WTC11 (cell line): ENCODE data around the gene ZNF664. TPM values are rescaled to one million over a fixed set of nuclear protein-coding genes. Genes with fewer than 3 reads are reported as not detected.

Experiments used
- ATAC-seq: fragments of 200-7000 bp; cut with Tn5 transposase; 2 replicates; pipeline ENCODE4 v1.10.0; 2021; ENCODE audit warnings: mild to moderate bottlenecking, moderate library complexity
- CTCF ChIA-PET: fragments of 300-600 bp; sonication (Branson Sonifier 250); formaldehyde crosslinking; loops from one replicate; lab custom pipeline; 2021; ENCODE audit warnings: antibody characterized with exemption; lab: Charles Lee
- POLR2A ChIA-PET: fragments of 350-600 bp; sonication (Branson Sonifier 250); formaldehyde crosslinking; loops from one replicate; lab custom pipeline; 2021; ENCODE audit warnings: antibody characterized with exemption; lab: Charles Lee
- DNase-seq: peaks from one replicate; pipeline ENCODE4 v3.0.0; 2021; ENCODE audit warnings: low spot score
- H3K27ac Mint-ChIP-seq: 2 replicates; pipeline ENCODE4 v1.8.0; 2021; ENCODE audit warnings: mixed read lengths
- H3K27me3 Mint-ChIP-seq: 2 replicates; pipeline ENCODE4 v1.8.0; 2021; ENCODE audit warnings: low read depth, mild to moderate bottlenecking, moderate library complexity, mixed read lengths
- H3K36me3 Mint-ChIP-seq: 2 replicates; pipeline ENCODE4 v1.8.0; 2021; ENCODE audit warnings: mixed read lengths
- H3K4me1 Mint-ChIP-seq: 2 replicates; pipeline ENCODE4 v1.8.0; 2022; ENCODE audit warnings: mixed read lengths
- H3K4me3 Mint-ChIP-seq: 2 replicates; pipeline ENCODE4 v1.8.0; 2021; ENCODE audit warnings: mild to moderate bottlenecking, moderate library complexity, mixed read lengths
- H3K9me3 Mint-ChIP-seq: 2 replicates; pipeline ENCODE4 v1.8.0; 2021; ENCODE audit warnings: mixed read lengths
- E2F5 ChIP-seq: sonication (generic); formaldehyde crosslinking; IDR thresholded peaks from 2 replicates; pipeline ENCODE4 v1.8.1; 2022; ENCODE audit warnings: mild to moderate bottlenecking, moderate library complexity, missing genetic modification reagents
- ELF4 ChIP-seq: sonication (generic); formaldehyde crosslinking; IDR thresholded peaks from 2 replicates; pipeline ENCODE4 v1.8.1; 2022; ENCODE audit warnings: low read depth, mild to moderate bottlenecking, moderate library complexity, missing genetic modification reagents
- EMX1 ChIP-seq: fragments of 250-450 bp; sonication (Bioruptor Pico); IDR thresholded peaks from 2 replicates; pipeline ENCODE4 v1.8.0; 2021; ENCODE audit warnings: mild to moderate bottlenecking
- MYBL2 ChIP-seq: sonication (generic); formaldehyde crosslinking; IDR thresholded peaks from 2 replicates; pipeline ENCODE4 v1.8.1; 2023; ENCODE audit warnings: mild to moderate bottlenecking, moderate library complexity, missing genetic modification reagents
- SMAD3 ChIP-seq: sonication (generic); formaldehyde crosslinking; IDR thresholded peaks from 2 replicates; pipeline ENCODE4 v1.8.0; 2022; ENCODE audit warnings: missing genetic modification reagents, mild to moderate bottlenecking, borderline replicate concordance
- STAT6 ChIP-seq: sonication (generic); formaldehyde crosslinking; conservative IDR thresholded peaks from 2 replicates; pipeline ENCODE4 v1.8.1; 2023; ENCODE audit warnings: mild to moderate bottlenecking, low read depth, missing genetic modification reagents, moderate library complexity
- ZNF532 ChIP-seq: fragments of 250-450 bp; sonication (Bioruptor Pico); IDR thresholded peaks from 2 replicates; pipeline ENCODE4 v1.9.0; 2021; ENCODE audit warnings: mild to moderate bottlenecking, borderline replicate concordance
- total RNA-seq: library from RNA; stranded (reverse); gene quantifications from 3 replicates; pipeline ENCODE4 v1.2.3, GENCODE V29; 2021
- TF ChIP-seq, protein P1 (sequence below): fragments of 250-450 bp; sonication (Bioruptor Pico); conservative IDR thresholded peaks from 2 replicates; pipeline ENCODE4 v1.9.0; 2021; ENCODE audit warnings: mild to moderate bottlenecking
- TF ChIP-seq, protein P2 (sequence below): sonication (generic); formaldehyde crosslinking; IDR thresholded peaks from 2 replicates; pipeline ENCODE4 v1.8.0; 2023; ENCODE audit warnings: missing genetic modification reagents, mild to moderate bottlenecking, borderline replicate concordance
- TF ChIP-seq, protein P3 (sequence below): sonication (generic); formaldehyde crosslinking; IDR thresholded peaks from 2 replicates; pipeline ENCODE4 v1.8.0; 2022; ENCODE audit warnings: mild to moderate bottlenecking, missing genetic modification reagents
- TF ChIP-seq, protein P4 (sequence below): sonication (generic); formaldehyde crosslinking; IDR thresholded peaks from 2 replicates; pipeline ENCODE4 v1.8.1; 2023; ENCODE audit warnings: mild to moderate bottlenecking, missing genetic modification reagents, moderate library complexity

The ZNF664 gene
- total RNA-seq, 1 experiment from 2014 or later: 61.7 TPM

DNA sequence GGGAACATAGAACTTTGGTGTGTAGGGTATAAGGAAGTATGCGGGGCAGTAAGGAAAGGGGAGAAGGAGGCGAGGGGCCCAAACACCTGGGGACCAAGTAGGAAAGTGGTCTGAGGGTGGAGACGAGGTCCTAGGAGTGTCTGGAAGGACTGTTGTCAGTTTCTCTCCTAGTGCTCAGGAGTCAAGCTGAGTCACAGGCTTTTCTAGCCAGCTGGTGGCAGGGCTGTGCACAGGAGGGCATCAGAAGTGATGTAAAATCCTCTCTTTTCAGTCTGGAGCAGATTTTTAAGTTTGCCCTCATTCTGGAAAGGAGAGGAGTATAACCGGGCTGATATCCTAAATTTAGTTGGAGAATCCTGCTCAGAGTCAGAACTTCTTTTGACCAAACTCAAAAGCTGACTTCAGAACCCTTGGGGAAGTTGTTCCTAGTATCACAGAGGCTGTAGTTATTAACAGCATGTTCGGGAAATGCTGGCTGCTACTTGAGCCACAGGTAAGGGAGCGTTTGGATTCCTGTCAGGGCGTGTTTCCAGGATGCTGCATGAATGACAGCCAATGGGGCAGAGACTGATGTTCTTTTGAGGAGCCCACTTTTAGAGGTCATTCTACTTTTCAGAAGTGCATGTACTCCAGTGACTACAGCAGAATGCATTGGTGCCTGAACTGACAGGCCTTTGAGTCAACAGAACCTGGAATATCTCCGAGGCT lies 19.3 kb downstream of the ZNF664 start:
- POLR2A ChIA-PET: no interaction called here
- no peak for DNase-seq
- ATAC-seq: no peak
- Mint-ChIP-seq H3K4me3 (no peak overlapping the region), H3K36me3 (peaks cover 16% of the 10 kb centered on the region; the same call in 1 of the 2 replicates), H3K27ac (no peak overlapping the region), H3K9me3 (no peaks in the 10 kb centered on the region), H3K27me3 (no peaks in the 10 kb centered on the region), H3K4me1 (peaks cover 23% of the 10 kb centered on the region)
- no peak for TF ChIP-seq EMX1 (CRISPR knock-in tag)
- no peak for TF ChIP-seq MYBL2
- TF ChIP-seq, protein P1, sequence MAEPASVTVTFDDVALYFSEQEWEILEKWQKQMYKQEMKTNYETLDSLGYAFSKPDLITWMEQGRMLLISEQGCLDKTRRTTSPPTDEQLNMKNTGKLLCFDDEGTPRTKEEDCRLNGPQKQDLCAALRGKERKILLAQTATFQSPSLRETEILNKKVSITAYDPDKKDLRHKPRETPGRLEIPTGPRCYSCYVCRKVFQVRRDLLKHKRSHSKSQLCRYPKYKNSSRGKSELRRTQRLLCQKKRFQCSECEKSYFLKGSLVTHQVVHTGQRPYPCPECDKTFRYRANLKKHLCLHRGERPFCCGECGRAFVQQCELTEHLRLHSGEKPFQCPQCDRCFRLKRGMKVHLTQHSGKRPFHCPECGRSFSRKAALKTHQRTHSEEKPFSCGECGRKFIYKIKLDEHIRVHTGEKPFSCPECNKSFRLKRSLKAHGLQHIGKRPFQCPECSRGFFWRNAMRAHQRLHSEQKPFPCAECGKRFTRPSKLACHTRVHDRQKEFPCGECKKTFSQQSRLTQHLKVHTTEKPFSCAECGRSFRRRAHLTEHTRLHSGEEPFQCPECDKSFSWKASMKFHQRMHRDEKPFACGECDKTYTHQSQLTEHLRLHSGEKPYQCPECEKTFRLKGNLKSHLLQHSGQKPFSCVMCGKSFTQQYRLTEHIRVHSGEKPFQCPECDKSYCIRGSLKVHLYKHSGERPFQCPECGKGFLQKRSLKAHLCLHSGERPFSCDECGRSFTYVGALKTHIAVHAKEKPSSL (CRISPR knock-in tag): no peak
- CTCF ChIA-PET: interaction anchor here (0.8 to 1.2 kb wide), 2 partner anchors 8 to 87 kb away, joined by 3 to 4 read pairs; no protein-coding TSS in a partner anchor

DNA sequence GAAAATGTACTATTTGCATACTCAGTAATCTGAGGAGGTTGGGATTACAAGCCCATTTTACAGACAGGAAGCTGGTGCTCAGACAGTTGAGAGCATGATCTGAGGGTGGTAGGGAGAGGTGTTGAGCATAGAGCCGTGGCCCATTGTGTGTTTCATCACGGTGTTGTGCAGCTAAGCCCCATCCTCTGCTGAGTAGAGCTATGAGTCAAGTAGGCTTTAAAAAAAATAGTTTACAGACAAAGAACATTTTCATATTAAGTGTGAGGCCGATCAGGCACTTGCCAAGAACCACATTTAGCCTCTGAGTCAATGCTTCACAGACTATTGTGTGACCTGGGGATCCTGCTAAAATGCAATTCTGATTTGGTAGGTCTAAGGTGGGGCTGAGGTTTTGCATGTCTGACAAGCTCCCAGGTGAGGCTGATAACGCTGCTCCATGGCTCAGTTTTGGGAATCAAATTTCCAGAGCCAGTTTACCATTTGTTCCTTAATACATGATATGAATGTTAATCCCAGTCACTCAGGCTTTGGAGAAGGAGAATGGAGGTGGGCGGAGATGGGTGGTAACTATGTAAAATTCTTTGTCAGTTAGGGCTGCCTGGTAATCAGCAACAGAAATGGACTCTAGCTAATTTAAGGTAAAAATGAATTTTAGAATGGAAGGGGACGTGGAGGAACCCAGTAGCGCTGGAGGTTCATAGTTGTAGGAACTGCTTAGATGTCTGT lies 22.2 kb downstream of the ZNF664 start:
- H3K9me3 Mint-ChIP-seq: no peaks in the 10 kb centered on the region
- peaks cover 4% of the 10 kb centered on the region; the same call in 1 of the 2 replicates for H3K36me3 Mint-ChIP-seq
- ATAC-seq (no peak), DNase-seq (no peak)
- no peak for TF ChIP-seq ELF4 (CRISPR knock-in tag)
- TF ChIP-seq E2F5 (CRISPR knock-in tag): no peak
- no peak overlapping the region for H3K4me3 Mint-ChIP-seq
- no peaks in the 10 kb centered on the region for H3K27me3 Mint-ChIP-seq
- ChIA-PET POLR2A (no interaction called here), CTCF (interaction anchor here (1.3 to 1.8 kb wide), 4 partner anchors 22 to 137 kb away, joined by 3 to 10 read pairs (median 6); no protein-coding TSS in a partner anchor)
- H3K27ac Mint-ChIP-seq: no peak overlapping the region
- H3K4me1 Mint-ChIP-seq: peaks cover 23% of the 10 kb centered on the region

- Mint-ChIP-seq H3K4me3 (no peak overlapping the region), H3K36me3 (no peaks in the 10 kb centered on the region), H3K27ac (no peak overlapping the region), H3K27me3 (no peaks in the 10 kb centered on the region), H3K4me1 (peaks cover 23% of the 10 kb centered on the region), H3K9me3 (no peaks in the 10 kb centered on the region)
- ChIA-PET POLR2A (interaction anchor here (0.5 kb wide), 1 partner anchor 39 kb away, joined by 4 read pairs; no protein-coding TSS in a partner anchor), CTCF (interaction anchor here (0.9 to 2.0 kb wide), 7 partner anchors 13 to 154 kb away, joined by 3 to 10 read pairs (median 5); no protein-coding TSS in a partner anchor)
- DNase-seq: no peak
- no peak; the same call in 1 of the 2 replicates for ATAC-seq
- TF ChIP-seq ZNF532 (no peak), SMAD3 (CRISPR knock-in tag) (no peak), ELF4 (CRISPR knock-in tag) (no peak), STAT6 (CRISPR knock-in tag) (no peak)
- TF ChIP-seq, protein P2, sequence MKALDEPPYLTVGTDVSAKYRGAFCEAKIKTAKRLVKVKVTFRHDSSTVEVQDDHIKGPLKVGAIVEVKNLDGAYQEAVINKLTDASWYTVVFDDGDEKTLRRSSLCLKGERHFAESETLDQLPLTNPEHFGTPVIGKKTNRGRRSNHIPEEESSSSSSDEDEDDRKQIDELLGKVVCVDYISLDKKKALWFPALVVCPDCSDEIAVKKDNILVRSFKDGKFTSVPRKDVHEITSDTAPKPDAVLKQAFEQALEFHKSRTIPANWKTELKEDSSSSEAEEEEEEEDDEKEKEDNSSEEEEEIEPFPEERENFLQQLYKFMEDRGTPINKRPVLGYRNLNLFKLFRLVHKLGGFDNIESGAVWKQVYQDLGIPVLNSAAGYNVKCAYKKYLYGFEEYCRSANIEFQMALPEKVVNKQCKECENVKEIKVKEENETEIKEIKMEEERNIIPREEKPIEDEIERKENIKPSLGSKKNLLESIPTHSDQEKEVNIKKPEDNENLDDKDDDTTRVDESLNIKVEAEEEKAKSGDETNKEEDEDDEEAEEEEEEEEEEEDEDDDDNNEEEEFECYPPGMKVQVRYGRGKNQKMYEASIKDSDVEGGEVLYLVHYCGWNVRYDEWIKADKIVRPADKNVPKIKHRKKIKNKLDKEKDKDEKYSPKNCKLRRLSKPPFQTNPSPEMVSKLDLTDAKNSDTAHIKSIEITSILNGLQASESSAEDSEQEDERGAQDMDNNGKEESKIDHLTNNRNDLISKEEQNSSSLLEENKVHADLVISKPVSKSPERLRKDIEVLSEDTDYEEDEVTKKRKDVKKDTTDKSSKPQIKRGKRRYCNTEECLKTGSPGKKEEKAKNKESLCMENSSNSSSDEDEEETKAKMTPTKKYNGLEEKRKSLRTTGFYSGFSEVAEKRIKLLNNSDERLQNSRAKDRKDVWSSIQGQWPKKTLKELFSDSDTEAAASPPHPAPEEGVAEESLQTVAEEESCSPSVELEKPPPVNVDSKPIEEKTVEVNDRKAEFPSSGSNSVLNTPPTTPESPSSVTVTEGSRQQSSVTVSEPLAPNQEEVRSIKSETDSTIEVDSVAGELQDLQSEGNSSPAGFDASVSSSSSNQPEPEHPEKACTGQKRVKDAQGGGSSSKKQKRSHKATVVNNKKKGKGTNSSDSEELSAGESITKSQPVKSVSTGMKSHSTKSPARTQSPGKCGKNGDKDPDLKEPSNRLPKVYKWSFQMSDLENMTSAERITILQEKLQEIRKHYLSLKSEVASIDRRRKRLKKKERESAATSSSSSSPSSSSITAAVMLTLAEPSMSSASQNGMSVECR (CRISPR knock-in tag): no peak
- TF ChIP-seq, protein P3, sequence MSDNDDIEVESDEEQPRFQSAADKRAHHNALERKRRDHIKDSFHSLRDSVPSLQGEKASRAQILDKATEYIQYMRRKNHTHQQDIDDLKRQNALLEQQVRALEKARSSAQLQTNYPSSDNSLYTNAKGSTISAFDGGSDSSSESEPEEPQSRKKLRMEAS (CRISPR knock-in tag): no peak
- TF ChIP-seq, protein P4, sequence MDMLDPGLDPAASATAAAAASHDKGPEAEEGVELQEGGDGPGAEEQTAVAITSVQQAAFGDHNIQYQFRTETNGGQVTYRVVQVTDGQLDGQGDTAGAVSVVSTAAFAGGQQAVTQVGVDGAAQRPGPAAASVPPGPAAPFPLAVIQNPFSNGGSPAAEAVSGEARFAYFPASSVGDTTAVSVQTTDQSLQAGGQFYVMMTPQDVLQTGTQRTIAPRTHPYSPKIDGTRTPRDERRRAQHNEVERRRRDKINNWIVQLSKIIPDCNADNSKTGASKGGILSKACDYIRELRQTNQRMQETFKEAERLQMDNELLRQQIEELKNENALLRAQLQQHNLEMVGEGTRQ (CRISPR knock-in tag): no peak
Observed at GRCh38 chr12:123996581-123996980, 23.6 kb downstream of the ZNF664 start.
